Measurements from ENCODE around the gene PHLDB1. TPM values are rescaled to one million over a fixed set of nuclear protein-coding genes. Genes with fewer than 3 reads are reported as not detected.
A peak's percentile ranks its signal among the peaks of the same experiment; 100 is the strongest.

Gene PHLDB1
- total RNA-seq, 4 donors from 2014 or later: 92.6 to 276 (median 161) TPM

DNA sequence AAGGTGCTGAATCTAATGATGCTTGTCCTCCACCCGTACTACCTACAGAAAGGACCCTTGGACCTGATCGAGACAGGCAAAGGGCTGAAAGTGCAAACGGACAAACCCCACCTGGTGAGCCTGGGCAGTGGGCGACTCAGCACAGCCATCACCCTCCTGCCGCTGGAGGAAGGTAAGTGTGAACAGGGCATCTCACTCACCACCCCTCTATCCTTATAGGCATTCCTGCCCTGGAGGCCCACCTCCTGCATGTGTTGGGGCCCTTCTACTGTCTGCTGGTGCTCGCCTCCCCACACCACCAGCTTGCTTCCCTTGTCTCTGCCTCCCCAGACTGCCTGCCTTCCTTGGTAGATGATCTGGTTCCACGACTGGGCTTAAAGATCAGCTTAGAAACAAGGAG lies 7.1 kb downstream of the PHLDB1 start:
- no peak overlapping the region for H3K27ac ChIP-seq
- 81% methylated on average over 7 of the region's 7 CpGs; no CpG with 5 or more reads in 1 of the 2 donors for WGBS, 2 donors (ENCODE audit: low coverage in 1 of 2)
- intact Hi-C loops (cut with DNase I; ENCODE audit: low total_unique reads) (no loop called here), in situ Hi-C loops (cut with MboI; ENCODE audit: low pct_ligation_motif_present in 1 of 4, low pct_unique_long_range_greater_than_20kb in 1 of 4, low sequenced_read_pairs in 3 of 4) (no loop called here)
- peaks cover 14% of the 10 kb centered on the region for H3K27me3 ChIP-seq
- H3K9me3 ChIP-seq: no peaks in the 10 kb centered on the region
- TF ChIP-seq POLR2AphosphoS5 (IDR thresholded peaks at IDR 0.05): no peak
- TF ChIP-seq, protein P1, sequence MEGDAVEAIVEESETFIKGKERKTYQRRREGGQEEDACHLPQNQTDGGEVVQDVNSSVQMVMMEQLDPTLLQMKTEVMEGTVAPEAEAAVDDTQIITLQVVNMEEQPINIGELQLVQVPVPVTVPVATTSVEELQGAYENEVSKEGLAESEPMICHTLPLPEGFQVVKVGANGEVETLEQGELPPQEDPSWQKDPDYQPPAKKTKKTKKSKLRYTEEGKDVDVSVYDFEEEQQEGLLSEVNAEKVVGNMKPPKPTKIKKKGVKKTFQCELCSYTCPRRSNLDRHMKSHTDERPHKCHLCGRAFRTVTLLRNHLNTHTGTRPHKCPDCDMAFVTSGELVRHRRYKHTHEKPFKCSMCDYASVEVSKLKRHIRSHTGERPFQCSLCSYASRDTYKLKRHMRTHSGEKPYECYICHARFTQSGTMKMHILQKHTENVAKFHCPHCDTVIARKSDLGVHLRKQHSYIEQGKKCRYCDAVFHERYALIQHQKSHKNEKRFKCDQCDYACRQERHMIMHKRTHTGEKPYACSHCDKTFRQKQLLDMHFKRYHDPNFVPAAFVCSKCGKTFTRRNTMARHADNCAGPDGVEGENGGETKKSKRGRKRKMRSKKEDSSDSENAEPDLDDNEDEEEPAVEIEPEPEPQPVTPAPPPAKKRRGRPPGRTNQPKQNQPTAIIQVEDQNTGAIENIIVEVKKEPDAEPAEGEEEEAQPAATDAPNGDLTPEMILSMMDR (IDR thresholded peaks at IDR 0.05): no peak
- TF ChIP-seq EP300 (IDR thresholded peaks at IDR 0.05; ENCODE audit: low read depth): no peak
- no peak for TF ChIP-seq POLR2A (IDR thresholded peaks at IDR 0.05)
- no peak for DNase-seq
- H3K4me1 ChIP-seq: peaks cover 5 to 44% (median 26%) of the 10 kb centered on the region in 4 donors
- no peaks in the 10 kb centered on the region for H3K36me3 ChIP-seq
- H3K4me3 ChIP-seq: no peak overlapping the region

DNA sequence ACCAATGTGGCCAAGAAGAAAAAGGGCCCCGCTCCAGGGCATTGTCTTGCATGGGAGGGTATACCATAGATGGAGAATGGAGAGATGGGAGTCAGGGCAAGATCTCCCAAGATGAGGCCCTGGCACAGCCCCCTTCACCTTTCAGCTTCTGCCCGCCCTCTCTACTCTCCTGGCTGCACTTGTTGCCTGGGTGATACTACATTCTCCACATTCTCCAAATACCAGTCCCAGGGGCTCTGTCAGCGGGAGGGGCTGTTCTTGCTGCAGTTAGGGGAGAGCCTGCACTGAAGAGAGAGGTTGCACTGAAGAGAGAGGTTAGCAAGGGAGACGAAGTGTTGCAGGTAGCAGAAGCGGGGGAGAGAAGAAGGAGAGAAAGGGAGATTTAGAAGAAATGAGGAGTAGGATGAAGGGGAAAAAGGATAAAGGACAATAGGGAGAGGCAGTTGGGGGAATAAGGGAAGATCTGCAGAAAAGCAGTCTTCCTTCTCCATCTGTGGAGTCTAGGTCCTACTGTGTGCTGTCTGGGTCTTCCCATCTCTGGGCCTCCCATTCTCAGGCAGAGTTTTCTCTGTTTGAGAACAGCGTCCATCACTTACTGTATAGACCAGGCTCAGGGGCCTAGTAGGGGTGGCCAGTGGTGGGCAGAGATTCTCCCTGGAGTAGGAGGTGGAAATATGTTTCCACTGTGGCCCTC lies 8.0 kb downstream of the PHLDB1 start:
- H3K27me3 ChIP-seq: peaks cover 5% of the 10 kb centered on the region
- WGBS, 2 donors (ENCODE audit: low coverage in 1 of 2): 82 to 86% methylated on average over 3 to 6 of the region's 6 CpGs
- in situ Hi-C loops (cut with MboI; ENCODE audit: low pct_ligation_motif_present in 1 of 4, low pct_unique_long_range_greater_than_20kb in 1 of 4, low sequenced_read_pairs in 3 of 4): no loop called here

DNA sequence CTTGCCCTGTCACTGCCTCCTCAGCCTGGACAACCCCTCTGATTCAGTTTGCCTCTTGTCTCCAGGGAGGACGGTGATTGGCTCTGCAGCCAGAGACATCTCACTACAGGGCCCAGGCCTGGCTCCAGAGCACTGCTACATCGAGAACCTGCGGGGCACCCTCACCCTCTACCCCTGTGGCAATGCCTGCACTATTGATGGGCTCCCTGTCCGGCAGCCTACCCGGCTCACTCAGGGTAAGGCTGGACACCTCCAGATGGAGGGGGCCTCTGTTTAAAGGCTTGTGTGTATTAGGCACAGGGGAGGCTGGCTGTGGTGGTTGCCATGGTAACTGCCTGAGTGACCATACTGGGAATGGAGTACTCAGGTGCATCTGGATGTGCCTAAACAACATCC lies 8.6 kb downstream of the PHLDB1 start:
- intact Hi-C loops (cut with DNase I; ENCODE audit: low total_unique reads): no loop called here
- WGBS, 2 donors (ENCODE audit: low coverage in 1 of 2): 85% methylated on average over 5 of the region's 5 CpGs; no CpG with 5 or more reads in 1 of the 2 donors
- H3K4me3 ChIP-seq: no peak overlapping the region

More for the DNA sequence above, 8.0 kb downstream of the PHLDB1 start:
- H3K9me3 ChIP-seq: no peaks in the 10 kb centered on the region
- H3K36me3 ChIP-seq: no peaks in the 10 kb centered on the region
- DNase-seq: no peak
- no peak overlapping the region for H3K4me3 ChIP-seq
- intact Hi-C loops (cut with DNase I; ENCODE audit: low total_unique reads): no loop called here
- H3K27ac ChIP-seq: peak overlapping the region in 1 of 4 donors; percentile 0
- peaks cover 7 to 44% (median 23%) of the 10 kb centered on the region in 4 donors for H3K4me1 ChIP-seq
- TF ChIP-seq, protein P1 (IDR thresholded peaks at IDR 0.05): no peak
- no peak for TF ChIP-seq EP300 (IDR thresholded peaks at IDR 0.05; ENCODE audit: low read depth)
- no peak for TF ChIP-seq POLR2A (IDR thresholded peaks at IDR 0.05)
- no peak for TF ChIP-seq POLR2AphosphoS5 (IDR thresholded peaks at IDR 0.05)

More for the DNA sequence above, 8.6 kb downstream of the PHLDB1 start:
- H3K27me3 ChIP-seq: no peaks in the 10 kb centered on the region
- H3K4me1 ChIP-seq: peaks cover 8 to 45% (median 23%) of the 10 kb centered on the region in 4 donors
- peak overlapping the region in 2 of 4 donors; percentile 0 to 77 for H3K27ac ChIP-seq
- DNase-seq: no peak
- TF ChIP-seq POLR2A (IDR thresholded peaks at IDR 0.05): no peak
- TF ChIP-seq, protein P1 (IDR thresholded peaks at IDR 0.05): no peak
- no peak for TF ChIP-seq EP300 (IDR thresholded peaks at IDR 0.05; ENCODE audit: low read depth)
- no peak for TF ChIP-seq POLR2AphosphoS5 (IDR thresholded peaks at IDR 0.05)
- H3K9me3 ChIP-seq: no peaks in the 10 kb centered on the region
- no peaks in the 10 kb centered on the region for H3K36me3 ChIP-seq
- in situ Hi-C loops (cut with MboI; ENCODE audit: low pct_ligation_motif_present in 1 of 4, low pct_unique_long_range_greater_than_20kb in 1 of 4, low sequenced_read_pairs in 3 of 4): no loop called here

All from transverse colon (tissue), 4 donors.